Ammon's horn (tissue), 1 donor: ENCODE measurements around the gene GLG1.
"Not testable (repeated sequence)": the region's sequence is repeated elsewhere in the genome, so short reads cannot be mapped to it uniquely, and the experiment has no call there.

ENCODE experiments used
- DNase-seq: peaks from one replicate; pipeline ENCODE4 v3.0.0-alpha.2; 2016; ENCODE audit warnings: low spot score

The GLG1 gene

DNA sequence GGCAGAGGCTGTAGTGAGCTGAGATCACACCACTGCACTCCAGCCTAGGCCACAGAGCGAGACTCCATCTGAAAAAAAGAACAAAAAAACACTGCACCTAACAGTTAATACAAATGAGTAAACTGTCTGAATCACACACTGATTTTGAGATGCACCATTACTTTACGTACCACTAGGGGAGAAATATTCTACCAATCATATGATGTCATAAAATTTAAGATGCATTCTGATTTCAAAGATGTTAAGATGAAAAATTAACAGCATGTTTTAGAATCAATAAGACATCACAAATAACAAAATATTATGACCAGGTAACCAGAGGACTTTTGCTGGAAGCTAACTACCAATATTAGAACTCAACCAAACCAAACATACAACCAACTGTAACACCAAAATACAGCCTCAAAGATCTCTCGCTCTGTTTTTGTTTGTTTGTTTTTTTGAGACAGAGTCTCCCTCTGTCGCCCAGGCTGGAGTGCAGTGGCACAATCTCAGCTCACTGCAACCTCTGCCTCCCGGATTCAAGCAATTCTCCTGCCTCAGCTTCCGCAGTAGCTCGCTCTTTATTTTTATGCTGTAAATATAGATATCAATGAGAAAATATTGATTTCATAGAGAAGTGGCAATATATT lies 31.6 kb downstream of the GLG1 start:
- no peak for DNase-seq

DNA sequence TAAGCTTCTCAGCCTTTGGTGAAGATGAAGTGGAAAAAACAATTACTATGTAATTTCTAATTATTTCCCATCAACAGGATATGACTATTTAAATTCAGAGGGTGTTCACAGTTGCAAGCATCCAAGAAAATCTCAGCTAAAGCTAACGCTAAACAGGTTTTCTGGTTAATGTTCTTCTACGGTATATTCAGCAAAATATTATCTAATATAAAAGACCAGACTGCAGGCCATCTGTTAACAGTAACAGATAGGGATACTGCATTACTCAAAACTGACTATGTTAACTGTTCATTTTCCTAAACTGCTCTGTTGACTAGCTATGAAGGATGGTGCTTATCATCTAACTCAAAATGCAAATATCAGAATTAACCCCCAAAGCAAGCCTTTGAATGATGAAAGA lies 32.8 kb downstream of the GLG1 start:
- DNase-seq, result peak; percentile 14

DNA sequence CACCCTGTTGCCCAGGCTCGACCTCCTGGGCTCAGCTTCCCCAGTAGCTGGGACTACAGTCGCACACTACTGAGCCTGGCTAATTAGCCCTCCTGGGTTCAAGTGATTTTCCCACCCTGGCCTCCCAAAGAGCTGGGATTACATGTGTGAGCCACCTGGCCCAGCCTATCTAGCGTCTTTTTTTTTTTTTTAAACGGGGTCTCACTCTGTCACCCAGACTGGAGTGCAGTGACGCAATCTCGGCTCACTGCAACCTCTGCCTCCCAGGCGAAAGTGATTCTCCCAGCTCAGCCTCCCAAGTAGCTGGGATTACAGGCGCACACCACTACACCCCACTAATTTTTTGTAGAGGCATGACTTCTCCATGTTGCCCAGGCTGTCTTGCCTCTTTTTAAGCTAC lies 33.3 kb downstream of the GLG1 start:
- no peak for DNase-seq

DNA sequence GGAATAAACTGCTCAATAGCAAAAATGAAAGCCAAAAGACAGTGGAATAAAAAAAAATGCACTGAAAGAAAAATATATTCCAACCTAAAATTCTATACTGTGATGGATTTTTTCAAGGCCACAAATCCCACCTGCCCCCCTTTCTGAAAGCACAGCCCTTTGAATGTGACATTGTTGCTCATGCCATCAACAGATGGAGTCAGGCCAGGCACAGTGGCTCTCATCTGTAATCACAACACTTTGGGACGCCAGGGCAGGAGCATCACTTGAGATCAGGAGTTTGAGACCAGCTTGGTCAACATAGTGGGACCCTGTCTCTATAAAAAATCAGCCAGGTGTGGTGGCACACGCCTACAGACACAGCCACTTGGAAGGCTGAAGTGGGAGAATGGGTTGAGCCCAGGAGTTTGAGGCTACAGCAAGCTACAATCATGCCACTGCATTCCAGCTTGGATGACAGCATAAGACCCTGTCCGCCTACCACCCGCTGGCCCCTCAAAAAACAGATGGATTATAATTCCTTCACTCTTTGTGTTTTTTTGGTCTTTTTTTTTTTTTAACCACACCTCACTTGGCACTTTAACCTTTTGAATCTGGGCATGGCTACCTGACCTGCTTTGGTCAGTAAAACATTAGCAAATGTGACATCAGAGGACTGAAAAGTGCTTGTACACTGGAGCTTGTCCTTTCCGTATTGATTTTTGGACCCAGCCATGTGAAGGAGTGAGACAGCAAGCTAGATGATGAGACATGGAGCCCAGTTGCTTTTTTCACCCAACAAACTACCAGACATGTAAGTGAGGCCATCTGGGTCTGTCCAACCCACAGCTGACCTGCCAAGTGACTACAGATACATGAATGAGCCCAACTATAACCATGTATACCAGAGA lies 36.3 kb downstream of the GLG1 start:
- peak; percentile 50 for DNase-seq

DNA sequence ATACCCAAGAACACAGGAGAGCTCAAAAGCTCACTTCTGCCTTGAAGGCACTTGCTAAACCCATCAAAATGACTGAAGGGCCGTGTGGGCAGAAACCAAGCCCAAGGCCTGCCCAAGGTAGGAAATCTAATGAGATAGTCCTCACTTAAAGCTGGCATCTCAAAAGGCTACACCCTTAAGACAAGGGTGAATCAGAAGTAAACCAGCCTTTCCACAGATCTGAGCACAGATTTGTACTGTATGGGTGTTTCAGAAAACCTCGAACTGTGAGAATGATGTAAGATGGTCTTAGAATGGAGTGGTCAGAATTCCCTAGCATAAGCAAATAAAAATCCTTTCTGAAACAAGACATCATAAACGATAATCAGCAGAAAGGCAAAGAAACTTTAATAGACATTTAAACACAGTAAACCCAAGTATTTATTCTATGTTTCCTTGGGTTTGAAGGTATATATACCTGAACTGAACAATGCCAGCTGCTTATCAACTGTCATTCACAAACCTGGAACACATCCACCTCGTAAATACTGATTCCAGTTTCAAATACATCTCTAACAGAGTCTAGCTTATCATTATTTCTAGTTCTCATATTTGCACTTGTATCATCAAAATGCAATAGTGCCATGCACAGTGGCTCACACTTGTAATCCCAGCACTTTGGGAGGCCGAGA lies 37.8 kb downstream of the GLG1 start:
- DNase-seq, result no peak

DNA sequence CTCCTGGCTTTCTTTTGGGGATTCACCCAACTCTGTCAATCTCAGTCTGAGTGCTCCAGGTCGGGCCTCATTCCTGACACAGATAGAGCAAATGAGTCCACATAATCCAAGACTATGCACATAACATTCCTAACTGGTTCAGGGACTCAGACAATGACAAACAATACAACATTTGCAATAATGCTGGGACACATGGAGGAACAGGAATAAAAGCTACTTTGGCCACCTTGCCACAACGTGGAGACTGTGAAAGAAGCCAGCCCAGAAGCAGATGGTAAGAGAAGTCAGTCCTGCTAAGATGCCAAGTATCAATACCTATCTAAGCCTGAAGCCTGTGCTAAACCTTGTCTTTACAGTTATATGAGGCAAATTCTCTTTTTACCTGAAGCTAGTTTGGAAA lies 39.0 kb downstream of the GLG1 start:
- no peak for DNase-seq

DNA sequence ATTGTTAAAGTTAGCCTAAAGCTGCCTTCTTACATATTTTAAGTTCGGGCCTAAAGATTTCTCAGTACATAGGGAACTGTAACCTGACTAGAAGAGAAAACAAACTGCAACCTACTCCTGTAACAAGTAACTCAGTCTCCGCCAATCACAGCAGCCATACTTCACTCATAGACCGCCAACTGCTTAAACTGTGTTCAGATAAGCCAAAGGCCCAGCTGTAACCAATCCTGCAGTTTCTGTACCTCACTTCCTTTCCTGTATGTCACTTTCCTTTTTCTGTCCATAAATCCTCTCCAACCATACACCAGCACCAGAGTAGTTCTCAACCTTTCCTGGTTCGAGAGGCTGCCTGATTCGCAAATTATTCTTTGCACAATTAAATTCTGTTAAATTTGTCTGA lies 41.5 kb downstream of the GLG1 start:
- DNase-seq, result no peak

DNA sequence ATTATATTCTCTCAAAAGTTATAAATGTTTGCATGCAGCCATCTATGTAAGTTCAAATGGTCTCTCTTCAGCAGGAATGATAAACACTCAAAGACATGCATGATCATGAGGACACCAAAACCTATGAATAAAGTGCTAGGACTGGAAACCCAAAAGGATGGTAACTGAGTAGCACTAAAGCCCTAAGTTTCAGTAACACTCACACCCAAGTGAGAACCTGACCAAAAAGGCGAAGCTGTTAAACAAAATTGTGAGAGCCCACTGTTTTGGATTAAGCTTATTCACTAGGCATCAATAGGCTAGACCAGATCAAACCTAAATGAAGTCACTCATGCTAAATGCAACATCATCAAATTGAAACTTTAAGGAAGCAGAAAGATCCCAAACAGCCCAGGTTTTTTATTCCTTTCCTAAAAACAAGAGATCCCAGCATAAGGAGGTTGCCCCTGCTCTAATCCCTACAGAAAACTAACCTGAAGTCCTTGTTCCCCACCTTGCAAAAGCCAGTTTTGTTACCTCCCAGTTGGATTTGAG lies 42.4 kb downstream of the GLG1 start:
- no peak for DNase-seq

DNA sequence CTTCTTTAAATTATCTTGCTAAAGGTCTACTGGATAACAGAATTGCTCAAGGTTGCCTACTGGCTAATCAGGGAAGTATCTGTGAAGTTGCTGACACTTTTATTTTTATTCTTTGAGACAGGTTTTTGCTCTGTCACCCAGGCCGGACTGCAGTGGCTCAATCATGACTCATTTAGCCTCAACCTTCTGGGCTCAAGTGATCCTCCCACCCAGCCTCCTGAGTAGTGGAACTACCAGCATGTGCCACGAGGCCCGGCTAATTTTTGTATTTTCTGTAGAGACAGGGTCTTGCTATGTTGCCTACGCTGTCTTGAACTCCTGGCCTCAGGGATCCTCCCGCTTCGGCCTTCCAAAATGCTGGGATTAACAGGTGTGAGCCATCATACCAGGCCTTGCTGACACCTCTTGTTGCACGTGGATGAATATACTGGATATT lies 43.1 kb downstream of the GLG1 start:
- no peak for DNase-seq

DNA sequence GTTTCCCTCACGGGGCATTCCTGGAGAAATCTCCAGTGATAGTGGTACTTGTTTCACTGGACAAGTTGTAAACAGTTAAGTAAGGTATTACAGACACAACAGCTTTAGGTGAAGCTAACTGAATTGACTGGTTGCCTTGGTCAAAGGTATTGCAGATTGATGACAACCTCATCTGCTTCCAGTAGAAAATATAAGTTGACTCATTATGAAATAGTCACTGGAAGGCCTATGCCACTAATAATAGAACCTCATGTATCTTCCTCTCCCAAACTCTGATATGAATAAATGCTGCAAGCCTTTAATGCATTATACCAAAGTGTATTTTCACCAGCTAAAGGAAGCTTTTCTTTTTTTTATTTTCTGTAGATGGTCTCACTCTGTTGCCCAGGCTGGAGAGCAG lies 44.8 kb downstream of the GLG1 start:
- no peak for DNase-seq

DNA sequence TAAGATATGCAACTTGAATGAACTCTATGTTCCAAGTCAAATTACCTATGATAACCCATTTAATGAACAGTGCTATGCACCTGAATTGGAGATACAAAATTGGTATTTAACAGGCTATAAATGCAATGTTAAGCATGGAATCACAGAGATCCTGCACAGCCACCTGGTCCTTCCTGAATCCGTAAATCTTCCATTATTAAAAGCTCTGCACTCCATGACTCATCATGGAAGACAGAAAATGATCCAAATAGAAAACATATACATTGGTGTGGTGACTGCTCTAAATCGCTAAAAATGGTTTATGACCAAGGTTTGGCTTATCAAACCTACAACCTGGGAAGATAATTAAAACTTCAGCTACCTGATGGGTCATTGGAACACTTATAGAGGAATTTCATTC lies 45.3 kb downstream of the GLG1 start:
- DNase-seq, result no peak

DNA sequence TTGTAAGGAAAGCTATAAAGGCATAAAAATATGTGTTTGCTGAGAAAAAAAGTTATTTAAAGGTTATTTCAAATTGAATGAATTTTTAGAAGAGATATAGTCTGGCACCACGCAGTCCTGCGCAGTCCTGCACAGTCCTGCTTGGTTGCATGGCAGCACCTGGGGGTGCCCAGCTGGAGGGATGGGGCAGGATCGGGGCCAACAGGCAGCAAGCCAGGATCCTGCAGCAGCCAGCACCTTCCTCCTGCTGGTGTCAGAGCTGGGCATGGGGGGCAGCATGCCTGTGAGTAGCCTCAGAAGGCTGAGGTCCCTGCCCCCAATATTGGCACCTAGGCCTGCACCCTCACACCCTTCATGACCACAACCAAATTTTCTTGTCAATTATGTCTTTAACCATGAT lies 46.0 kb downstream of the GLG1 start:
- no peak for DNase-seq

DNA sequence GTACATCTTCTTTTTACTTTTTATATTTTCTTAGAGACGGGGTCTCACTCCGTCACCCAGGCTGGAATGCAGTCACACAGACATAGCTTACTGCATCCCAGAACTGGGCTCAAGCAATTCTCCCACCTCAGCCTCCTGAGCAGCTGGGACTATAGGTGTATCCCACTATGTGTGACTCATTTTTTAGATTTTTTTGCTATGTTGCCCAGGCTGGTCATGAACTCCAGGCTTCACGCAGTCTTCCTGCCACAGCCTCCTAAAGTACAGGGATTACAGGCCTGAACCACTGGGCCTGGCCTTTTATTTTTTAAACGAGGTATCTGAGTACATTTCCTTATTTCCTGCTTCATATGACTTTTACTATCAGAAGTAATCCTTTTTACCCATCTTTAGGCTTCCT lies 48.0 kb downstream of the GLG1 start:
- no peak for DNase-seq

DNA sequence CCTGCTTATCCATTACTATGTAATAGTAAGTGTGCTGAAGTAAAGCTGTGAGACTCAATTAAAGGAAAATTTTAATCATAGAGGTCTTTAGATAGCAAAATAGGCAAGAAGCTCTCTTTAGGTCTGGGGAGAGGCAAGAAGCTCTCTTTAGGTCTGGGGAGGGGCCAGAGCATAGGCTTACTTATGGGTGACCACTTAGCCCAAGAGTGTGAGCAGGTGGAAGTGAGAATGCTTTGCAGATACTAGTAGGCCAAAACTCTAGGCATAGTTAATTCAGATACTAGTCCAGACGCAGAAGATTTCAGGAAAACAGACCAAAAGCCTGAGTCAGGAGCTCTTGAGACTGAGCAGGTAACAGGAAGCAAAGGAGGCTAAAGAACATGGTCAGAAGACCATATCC lies 49.6 kb downstream of the GLG1 start:
- no peak for DNase-seq

DNA sequence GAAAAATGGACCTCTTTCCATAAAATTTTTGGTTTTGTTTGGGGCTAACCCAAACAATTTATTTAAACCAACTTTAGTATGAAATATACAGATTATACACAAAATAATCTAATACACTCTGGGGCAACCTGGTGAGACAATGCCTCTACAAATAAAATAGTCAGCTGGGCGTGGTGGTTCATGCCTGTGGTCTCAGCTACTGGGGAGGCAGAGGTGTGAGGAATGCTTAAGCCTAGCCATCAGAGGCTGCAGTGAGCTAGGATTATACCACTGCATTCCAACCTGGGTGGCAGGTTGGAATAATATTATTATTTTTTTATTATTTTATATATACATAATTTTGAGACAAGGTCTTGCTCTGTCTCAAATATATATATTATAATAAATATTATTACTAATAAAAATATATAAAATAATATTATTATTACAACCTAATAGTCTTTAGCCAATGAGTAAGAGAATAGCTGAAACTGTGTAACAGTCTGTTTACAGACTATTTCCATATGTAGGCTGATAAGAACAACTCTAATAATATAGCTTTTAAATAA lies 50.5 kb downstream of the GLG1 start:
- no peak for DNase-seq

DNA sequence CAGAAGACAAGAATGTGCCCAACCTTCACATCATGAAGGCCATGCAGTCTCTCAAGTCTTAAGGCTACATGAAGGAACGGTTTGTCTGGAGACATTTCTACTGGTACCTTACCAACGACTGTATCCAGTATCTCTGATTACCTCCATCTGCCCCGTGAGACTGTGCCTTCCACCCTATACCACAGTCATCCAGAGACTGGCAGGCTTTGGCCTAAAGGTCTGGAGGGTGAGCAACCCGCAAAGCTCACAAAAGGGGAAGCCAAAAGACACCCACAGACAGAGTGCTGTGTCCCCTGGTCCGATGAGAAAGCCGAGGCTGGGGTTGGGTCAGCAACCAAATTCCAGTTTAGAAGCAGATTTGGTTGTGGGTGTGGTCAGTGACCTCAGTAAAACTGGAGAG lies 54.6 kb downstream of the GLG1 start:
- DNase-seq, result not testable (repeated sequence)

DNA sequence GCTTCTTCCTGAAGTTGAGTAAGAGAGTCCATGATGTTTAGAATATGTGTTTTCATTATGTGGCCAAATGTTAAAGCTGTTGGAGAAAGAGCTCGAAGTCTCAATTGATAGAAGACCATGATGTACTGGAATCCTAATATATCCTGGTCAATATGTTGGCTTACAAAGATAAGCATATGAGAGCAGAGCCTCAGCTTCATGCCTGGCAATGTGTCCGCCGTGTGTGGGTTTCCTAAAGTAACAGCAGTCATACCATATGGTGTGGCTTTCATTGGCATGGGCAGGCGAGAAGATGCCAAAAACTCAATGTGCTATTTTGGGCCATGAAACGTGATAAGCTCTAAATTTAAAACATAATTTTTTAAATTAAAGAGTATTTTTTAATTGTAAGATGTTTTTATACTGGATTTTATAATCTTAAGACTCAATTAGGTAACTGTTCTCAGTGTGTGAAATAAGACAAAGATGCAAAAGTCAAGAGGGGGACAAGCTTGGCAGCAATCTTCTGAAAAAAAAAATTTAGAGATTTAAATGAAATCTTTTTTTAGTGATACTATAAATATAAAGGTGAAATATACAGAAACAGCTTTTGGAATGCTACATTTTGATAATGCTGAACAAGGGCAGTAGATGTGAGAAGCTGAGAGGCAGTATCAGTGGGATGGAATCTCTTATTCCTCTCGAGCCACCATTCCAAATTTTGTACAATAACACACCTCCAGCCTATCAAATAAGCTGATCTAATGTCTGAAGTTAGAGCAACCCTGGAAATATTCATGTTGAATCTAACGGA lies 56.5 kb downstream of the GLG1 start:
- not testable (repeated sequence) for DNase-seq

DNA sequence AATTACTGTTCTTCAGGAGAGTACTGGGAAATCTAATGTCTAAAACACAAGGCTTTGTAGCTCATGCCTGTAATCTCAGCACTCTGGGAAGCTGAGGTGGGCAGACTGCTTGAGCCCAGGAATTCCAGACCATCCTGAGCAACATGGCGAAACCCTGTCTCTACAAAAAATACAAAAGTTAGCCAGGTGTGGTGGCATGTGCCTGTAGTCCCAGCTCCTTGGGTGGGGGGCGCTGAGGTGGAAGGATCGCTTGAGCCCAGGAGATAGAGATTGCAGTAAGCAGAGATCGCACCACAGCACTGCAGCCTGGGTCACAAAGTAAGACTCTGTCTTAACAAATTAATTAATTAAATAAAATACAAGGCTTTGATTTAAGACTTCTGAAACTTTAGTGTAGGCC lies 60.8 kb downstream of the GLG1 start:
- not testable (repeated sequence) for DNase-seq

DNA sequence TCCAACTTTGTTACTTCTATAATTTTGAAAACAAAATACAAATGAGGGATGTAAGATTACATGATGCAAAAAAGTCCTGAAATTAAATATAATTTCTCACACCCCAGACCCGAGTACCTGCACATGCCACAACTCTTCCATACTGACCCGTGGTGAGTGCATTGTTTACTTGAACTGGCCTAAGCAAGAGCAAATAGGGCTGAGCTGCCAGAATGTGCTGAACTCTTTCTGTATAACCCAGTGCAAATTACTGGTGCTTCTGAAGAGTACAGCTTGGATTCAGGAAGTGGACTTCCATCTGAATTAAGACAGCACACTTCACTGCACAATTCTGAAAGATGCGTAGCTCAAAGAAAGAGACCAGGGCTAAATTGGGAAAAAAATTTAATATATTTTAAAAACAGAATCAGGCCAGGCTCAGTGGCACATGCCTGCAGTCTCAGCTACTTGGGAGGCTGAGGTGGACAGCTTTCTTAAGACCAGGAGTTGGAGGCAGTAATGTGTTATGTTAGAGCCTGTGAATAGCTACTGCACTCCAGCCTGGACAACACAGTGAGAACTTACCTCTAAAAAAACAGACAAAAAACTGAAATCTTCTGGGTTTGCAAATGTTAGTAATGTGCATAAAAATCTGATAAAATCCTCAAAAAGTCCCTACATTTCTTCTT lies 63.9 kb downstream of the GLG1 start:
- DNase-seq, result not testable (repeated sequence)

DNA sequence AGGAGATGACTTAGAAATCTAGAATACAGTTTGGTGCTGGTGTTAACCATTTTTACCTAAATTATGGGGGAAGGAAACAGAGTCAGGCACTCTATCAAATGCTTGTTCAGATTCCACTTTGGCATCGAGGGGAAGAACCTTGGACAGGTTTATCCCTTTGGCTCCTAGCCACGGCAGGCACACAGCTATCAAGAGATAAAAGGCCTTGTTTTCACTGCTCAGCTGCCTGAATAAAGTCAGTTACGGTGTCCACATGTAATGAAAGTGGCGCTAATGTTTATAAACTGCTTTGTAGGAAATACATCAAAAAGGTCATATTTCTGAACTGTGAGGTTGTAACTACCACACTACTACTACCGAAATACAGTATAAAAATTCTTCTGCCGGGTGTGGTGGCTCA lies 66.3 kb downstream of the GLG1 start:
- not testable (repeated sequence) for DNase-seq

DNA sequence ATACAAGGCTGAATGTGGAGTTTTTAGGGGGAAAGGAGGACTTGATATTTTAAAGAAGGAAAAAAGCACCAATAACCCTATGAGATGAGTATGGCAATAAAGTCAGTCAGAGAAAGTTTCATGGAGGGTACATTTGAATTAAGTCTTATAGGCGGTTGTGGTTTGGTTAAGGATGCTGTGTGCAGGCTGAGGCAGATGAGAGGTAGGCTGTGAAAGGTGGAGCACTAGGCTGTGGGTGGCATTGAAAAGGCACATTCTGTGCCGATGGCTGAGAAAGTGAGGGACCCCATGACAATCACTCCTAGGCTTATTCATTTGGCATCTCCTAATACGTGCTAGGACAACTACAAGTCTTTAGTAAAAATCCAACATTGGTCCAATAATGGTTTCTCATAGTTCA lies 68.1 kb downstream of the GLG1 start:
- not testable (repeated sequence) for DNase-seq
